Prostate gland (tissue), 2 donors: ENCODE data around the gene SPECC1. TPM values are rescaled to one million over a fixed set of nuclear protein-coding genes. Genes with fewer than 3 reads are reported as not detected.

Experiments
- DNase-seq: peaks from one replicate; pipeline ENCODE4 v3.0.0-alpha.2; 2019; ENCODE audit warnings: low spot score
- H3K27ac ChIP-seq, 2 donors: fragments of 200-600 bp; sonication (generic); 2 replicates each; pipeline ENCODE4 v1.5.1; 2017 to 2019
- H3K27me3 ChIP-seq: fragments of 200-600 bp; sonication (generic); replicated peaks from 2 replicates; pipeline ENCODE4 v1.5.1; 2019; ENCODE audit not compliant: insufficient read depth
- H3K36me3 ChIP-seq, 2 donors: fragments of 200-600 bp; sonication (generic); 1 replicate in 1 of 2; 2 replicates in 1 of 2; pipeline versions ENCODE4 v1.5.1 to v1.8.1; 2017 to 2019
- H3K4me1 ChIP-seq: fragments of 200-600 bp; sonication (generic); replicated peaks from 2 replicates; pipeline ENCODE4 v1.5.1; 2019
- H3K4me3 ChIP-seq, 2 donors: fragments of 200-600 bp; sonication (generic); 2 replicates each; pipeline ENCODE4 v1.5.1; 2017 to 2019
- H3K9me3 ChIP-seq: fragments of 200-600 bp; sonication (generic); 2 replicates; pipeline ENCODE4 v1.5.1; 2017
- CTCF ChIP-seq, 4 experiments: fragments of 200-600 bp in 2 of 4; fragments of 450-650 bp in 2 of 4; sonication (generic) in 2 of 4; IDR thresholded peaks; 1 replicate in 3 of 4; 2 replicates in 1 of 4; pipeline ENCODE4 v1.5.1; 2016 to 2019; ENCODE audit warnings: antibody characterized with exemption in 4 of 4, mild to moderate bottlenecking in 2 of 4, moderate library complexity in 2 of 4
- POLR2A ChIP-seq: fragments of 450-650 bp; IDR thresholded peaks from one replicate; pipeline ENCODE4 v1.6.1; 2016; ENCODE audit warnings: antibody characterized with exemption, mild to moderate bottlenecking
- POLR2AphosphoS5 ChIP-seq: sonication (generic); formaldehyde crosslinking; IDR thresholded peaks from one replicate; pipeline ENCODE4 v1.6.1; 2017; ENCODE audit warnings: antibody characterized with exemption
- WGBS: methylation state at CpG from one replicate; pipeline ENCODE4 v1.1.5; 2018; 5-methylcytosine and 5-hydroxymethylcytosine counted together
- intact Hi-C: fragments of 100-400 bp; cut with DNase I; formaldehyde crosslinking; loops from one replicate; pipeline ENCODE4 v1.14.2; 2022
- total RNA-seq, 2 donors: library from RNA; depleted of rRNA; stranded (reverse); fragments of >200 nt; gene quantifications; one replicate each; pipeline ENCODE4 v1.1.0, GENCODE V29; 2016

Gene SPECC1
- total RNA-seq, 2 donors from 2014 or later = 29.7 to 85.5 TPM

GRCh38 chr17:20184977-20185619 is 175.9 kb downstream of the SPECC1 start:
- no peaks in the 10 kb centered on the region for H3K36me3 ChIP-seq
- intact Hi-C loops = no loop called here
- no peaks in the 10 kb centered on the region for H3K4me1 ChIP-seq
- no peaks in the 10 kb centered on the region for H3K9me3 ChIP-seq
- H3K27ac ChIP-seq = no peak overlapping the region
- H3K4me3 ChIP-seq = no peak overlapping the region
- no peak for TF ChIP-seq POLR2AphosphoS5
- no peak for TF ChIP-seq CTCF (IDR thresholded peaks at IDR 0.05)
- TF ChIP-seq POLR2A = no peak
- no peaks in the 10 kb centered on the region for H3K27me3 ChIP-seq
- DNase-seq = no peak
- 88% methylated on average over 10 of the region's 10 CpGs for whole genome bisulfite sequencing

GRCh38 chr17:20187049-20187448 is 177.9 kb downstream of the SPECC1 start:
- DNase-seq = no peak
- intact Hi-C loops = no loop called here
- no peaks in the 10 kb centered on the region for H3K27me3 ChIP-seq
- H3K9me3 ChIP-seq = no peaks in the 10 kb centered on the region
- no peak overlapping the region for H3K27ac ChIP-seq
- no peaks in the 10 kb centered on the region for H3K36me3 ChIP-seq
- 66% methylated on average over 4 of the region's 4 CpGs for WGBS
- no peak for TF ChIP-seq CTCF (IDR thresholded peaks at IDR 0.05)
- no peak for TF ChIP-seq POLR2AphosphoS5
- no peak for TF ChIP-seq POLR2A
- no peak overlapping the region for H3K4me3 ChIP-seq
- H3K4me1 ChIP-seq = no peaks in the 10 kb centered on the region

- no peaks in the 10 kb centered on the region for H3K36me3 ChIP-seq
- TF ChIP-seq POLR2AphosphoS5 (no peak), CTCF (IDR thresholded peaks at IDR 0.05) (no peak), POLR2A (no peak)
- H3K4me3 ChIP-seq = no peak overlapping the region
- no peak for DNase-seq
- WGBS = 94% methylated on average over 5 of the region's 5 CpGs
- no peak overlapping the region for H3K27ac ChIP-seq
- no peaks in the 10 kb centered on the region for H3K9me3 ChIP-seq
- intact Hi-C loops = no loop called here
- no peaks in the 10 kb centered on the region for H3K27me3 ChIP-seq
- H3K4me1 ChIP-seq = no peaks in the 10 kb centered on the region
Observed at GRCh38 chr17:20189302-20189701, 180.1 kb downstream of the SPECC1 start.

GRCh38 chr17:20189979-20190378 is 180.8 kb downstream of the SPECC1 start:
- DNase-seq = no peak
- Histone ChIP-seq H3K9me3 (no peaks in the 10 kb centered on the region), H3K36me3 (no peaks in the 10 kb centered on the region), H3K4me1 (no peaks in the 10 kb centered on the region), H3K4me3 (no peak overlapping the region), H3K27ac (no peak overlapping the region), H3K27me3 (no peaks in the 10 kb centered on the region)
- no peak for TF ChIP-seq POLR2A
- no peak for TF ChIP-seq CTCF (IDR thresholded peaks at IDR 0.05)
- no peak for TF ChIP-seq POLR2AphosphoS5
- intact Hi-C loops = no loop called here
- WGBS = 48% methylated on average over 2 of the region's 2 CpGs

GRCh38 chr17:20190605-20191004 is 181.4 kb downstream of the SPECC1 start:
- 59% methylated on average over 3 of the region's 3 CpGs for WGBS
- DNase-seq = no peak
- TF ChIP-seq POLR2AphosphoS5 (no peak), CTCF (IDR thresholded peaks at IDR 0.05) (no peak)
- Histone ChIP-seq H3K9me3 (no peaks in the 10 kb centered on the region), H3K27me3 (no peaks in the 10 kb centered on the region), H3K27ac (no peak overlapping the region), H3K4me1 (no peaks in the 10 kb centered on the region), H3K4me3 (no peak overlapping the region), H3K36me3 (no peaks in the 10 kb centered on the region)
- intact Hi-C loops = no loop called here
